Stimulated activated CD4-positive, alpha-beta T cell treated with anti-CD3 and anti-CD28 coated beads, Interleukin-4, amount 100 ng/mL, for 4 hours (primary cell): ENCODE results near the gene TFDP1.
"Not testable (repeated sequence)": the region's sequence is repeated elsewhere in the genome, so short reads cannot be mapped to it uniquely, and the experiment has no call there.

Source experiments
- DNase-seq, 2 experiments: peaks; one replicate each; pipeline ENCODE4 v3.0.0-alpha.2; 2020

The TFDP1 gene

DNA sequence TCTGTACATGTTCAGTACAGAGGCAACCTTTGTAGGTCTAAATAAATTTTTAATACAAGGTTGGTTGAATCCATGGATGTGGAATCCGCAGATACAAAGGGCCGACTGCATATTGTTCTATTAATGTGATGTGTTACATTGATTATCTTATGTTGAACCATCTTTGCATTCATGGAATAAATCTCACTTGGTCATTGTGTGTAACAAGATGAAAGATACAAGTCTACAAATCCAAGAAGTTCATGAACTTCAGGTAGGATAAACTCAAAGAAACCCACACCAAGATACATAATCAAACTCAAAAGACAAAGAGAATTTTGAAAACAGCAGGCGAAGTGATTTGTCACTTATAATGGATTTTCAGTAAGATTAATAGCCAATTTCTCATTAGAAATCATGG lies 8.0 kb upstream of the TFDP1 start:
- DNase-seq: no peak

DNA sequence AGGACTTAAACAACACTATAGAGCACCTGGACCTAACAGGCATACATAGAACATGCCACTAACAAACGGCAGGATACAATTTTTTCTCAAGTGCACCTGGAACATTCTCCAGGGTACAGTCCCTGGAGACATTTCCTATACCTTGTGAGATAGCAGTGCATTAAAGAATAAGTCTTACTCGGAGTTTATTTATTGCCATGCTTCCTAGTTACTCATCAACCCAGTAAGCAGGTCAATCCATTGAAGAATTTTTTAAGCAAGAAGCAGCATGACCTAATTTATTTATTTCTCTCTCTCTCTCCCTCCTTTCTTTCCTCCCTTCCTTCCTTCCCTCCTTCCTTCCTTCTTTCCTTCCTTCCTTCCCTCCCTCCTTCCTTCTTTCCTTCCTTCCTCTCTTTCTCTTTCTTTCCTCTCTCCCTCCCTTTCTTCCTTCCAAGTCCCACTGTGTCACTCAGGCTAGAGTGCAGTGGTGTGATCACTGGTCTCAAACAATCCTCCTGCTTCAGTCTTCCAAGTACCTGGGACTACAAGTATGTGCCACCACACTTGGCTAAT lies 6.6 kb upstream of the TFDP1 start:
- DNase-seq: no peak

DNA sequence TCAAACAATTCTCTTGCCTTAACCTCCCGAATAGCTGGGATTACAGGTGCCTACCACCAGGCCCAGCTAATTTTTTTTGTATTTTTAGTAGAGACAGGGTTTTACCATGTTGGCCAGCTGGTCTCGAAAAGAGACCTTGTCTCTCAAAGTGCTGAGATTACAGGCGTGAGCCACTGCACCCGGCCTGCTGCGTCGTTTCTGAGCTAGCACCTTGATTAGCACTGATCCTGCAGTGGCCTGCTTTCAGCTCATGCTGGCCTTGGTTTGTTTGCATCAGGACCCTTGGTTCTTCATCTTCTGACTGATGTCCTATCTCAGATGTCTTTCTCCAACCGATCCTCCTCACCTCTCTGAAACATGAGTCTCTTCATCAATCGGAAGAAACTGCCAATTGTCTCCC lies 4.9 kb upstream of the TFDP1 start:
- DNase-seq: no peak

DNA sequence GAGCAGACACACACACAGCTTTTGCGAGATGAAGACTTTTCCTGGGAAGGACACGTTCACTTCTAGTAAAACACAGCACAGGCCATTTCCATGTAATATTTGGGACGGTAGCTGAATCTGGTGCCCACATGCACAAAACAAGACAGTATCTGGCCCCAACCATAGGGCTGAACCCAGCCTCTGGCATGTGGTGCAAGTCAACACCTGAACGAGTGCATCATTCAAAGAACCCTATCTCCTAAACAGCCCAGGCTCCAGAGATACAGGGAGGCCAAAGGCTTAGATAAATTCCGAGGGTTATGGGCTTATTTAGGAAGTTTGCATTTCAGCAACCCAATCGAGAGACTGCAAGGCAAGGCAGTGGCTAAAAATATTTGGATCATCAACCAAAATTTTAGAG lies 2.7 kb upstream of the TFDP1 start:
- no peak for DNase-seq

DNA sequence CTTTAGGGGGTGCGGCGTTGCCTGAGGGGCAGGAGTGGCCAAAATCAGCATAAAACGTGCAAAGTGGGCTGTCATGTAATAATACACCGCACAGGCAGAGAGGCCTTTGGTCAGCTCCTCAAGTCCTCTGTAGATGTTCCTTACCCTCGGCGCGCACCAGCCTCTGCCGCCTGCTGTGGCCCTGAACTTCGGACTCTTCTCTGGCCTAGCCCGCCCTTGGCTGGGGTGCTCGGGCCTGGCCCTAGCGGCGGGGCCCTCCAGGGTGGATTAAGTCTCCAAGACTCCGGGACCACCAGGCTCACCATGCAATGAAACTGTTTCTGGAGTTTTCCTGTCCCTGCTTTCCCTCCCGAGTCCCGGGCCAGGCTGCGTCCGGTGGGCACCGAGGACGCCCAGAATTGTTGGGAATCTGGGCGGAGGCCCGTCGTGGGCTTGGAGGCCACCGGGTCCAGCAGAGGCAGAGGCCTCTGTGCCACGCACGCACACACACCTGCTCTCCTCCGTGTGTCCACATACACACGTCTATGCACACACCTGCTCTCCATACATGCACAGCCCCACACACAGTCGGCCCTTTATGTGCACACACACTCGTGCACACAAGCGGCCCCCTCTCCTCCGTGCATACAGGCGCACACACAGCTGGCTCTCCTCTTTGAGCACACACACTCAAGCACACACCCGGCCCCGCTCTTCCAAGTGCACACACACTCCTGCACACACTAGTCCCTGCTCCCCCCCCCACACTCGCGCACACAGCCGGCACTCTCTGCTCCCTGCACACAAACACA lies 1.5 kb upstream of the TFDP1 start:
- DNase-seq: no peak

DNA sequence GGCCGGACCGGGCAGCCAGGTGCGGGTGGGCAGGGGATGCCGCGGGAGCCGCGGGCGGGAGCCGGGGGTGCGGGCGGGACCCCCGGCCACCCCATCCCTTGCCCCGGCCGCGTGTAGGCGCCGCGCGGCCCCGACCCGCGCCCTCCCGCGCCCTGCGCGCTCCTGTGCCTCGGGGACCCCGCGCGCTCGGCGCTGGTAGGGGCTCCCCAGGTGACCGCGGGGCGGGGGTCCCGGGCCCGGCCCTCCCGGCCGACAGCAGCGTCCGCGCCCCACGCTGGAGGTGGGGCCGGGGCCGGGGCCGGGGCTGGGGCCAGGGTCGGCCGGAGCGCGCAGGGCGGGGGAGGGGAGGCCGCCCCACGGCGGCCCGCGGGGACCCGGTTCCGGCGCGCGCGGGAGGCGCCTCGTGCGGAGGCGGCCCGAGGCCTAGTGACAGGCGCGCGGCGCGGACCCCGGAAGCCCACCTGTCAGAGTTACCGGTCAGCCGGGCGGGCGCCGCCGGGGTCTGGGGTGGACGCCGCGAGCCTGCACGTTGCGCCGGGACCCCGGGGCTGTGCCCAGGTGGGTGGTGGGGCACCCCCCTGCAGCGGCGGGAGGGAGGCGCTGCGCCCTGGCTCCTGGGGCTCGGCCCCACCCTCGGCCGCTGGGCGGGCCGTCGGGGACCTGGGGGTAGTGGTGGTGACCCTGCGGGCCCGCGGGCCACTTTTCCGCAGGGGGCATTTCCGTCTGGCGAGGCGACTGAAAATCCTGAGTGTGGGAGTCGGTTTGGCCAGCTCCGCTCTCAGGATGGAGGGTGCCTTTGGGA lies 518 bp downstream of the TFDP1 start:
- peak in 1 of 2 experiments; percentile 42 for DNase-seq

DNA sequence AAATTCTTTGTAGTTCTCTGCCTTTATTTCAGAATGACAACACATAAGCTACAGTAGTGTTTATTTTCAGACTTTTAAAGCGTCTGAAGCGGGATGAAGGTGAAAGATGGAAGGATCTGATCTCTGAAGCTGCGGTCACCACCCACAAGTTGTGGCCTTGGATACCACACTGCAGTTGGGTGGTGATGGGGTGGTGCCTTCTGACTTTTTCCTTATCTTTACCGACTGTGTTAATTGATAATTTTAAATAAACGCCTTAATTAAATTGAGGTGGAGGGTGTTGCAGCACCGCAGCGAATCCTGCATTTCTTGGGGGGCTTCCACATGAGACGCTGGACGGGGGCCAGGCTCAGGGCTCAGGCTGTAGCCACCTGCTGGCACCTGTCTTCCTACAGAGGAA lies 1.3 kb downstream of the TFDP1 start:
- no peak for DNase-seq

DNA sequence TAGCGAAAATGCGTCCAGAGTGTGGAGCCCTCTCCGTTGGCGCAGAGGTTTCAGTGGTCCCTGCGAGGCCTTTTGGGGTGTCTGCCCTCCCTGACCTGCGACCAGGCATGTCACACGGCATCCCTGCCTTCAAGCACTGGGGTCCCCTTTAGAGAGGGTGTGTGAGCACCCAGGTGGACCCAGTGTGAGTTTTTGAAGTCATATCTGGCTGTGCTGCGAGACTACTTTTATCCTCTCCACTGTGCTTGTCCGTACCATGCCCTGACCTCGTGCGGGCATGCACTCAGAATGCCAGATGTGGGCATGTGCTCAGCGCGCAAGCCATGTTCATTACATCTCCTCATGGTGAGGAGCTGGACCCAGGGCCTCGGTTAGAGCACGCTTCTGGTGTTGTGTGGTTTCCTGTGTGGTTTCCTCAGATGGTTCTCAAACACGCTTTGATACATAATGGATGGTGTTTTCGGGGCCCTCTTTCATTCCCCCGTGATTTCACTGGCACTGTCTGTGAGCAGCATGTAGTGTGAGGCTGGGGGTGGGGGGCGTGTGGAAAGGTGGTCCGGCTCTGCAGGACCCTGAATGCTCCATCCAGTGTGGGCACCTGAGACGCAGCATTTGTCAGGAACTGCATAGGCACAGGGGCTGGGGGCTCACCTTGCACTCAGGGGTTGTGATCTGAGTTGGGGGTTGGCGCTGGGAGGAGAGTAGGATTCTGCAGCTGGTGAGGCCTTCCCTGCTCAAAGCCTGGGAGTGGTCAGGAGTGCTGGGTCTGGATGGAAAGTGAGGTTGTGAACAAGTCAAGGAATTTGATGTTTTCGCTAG lies 2.3 kb downstream of the TFDP1 start:
- no peak for DNase-seq

DNA sequence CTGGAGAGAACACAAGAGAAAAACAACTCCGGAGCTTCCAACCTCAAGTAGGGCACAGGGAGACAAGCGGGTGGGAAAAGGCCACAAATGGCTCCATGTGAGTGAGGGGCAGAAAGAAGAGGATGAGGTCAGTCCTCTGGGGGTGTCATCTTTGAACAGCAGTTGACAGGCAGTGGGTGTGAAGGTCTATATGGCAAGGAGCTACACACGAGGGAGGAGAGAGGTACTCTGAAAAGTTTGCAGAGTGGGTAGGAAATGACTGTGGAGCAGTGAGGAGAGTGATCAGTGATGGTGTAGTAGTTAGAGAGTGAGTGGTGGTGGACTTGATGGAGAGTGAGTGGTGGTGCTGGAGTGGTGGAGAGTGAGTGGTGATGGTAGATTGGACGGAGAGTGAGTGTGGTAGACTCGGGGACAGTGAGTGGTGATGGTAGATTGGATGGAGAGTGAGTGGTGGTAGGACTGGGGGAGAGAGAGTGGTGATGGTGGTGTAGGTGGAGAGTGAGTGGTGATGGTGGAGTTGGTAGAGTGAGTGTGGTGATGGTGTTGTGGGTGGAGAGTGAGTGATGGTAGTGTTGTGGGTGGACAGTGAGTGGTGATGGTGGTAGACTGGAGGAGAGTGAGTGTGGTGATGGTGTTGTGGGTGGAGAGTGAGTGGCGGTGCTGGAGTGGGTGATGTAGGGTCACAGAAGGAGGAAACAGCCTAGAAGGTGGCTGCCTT lies 4.0 kb downstream of the TFDP1 start:
- DNase-seq: no peak

DNA sequence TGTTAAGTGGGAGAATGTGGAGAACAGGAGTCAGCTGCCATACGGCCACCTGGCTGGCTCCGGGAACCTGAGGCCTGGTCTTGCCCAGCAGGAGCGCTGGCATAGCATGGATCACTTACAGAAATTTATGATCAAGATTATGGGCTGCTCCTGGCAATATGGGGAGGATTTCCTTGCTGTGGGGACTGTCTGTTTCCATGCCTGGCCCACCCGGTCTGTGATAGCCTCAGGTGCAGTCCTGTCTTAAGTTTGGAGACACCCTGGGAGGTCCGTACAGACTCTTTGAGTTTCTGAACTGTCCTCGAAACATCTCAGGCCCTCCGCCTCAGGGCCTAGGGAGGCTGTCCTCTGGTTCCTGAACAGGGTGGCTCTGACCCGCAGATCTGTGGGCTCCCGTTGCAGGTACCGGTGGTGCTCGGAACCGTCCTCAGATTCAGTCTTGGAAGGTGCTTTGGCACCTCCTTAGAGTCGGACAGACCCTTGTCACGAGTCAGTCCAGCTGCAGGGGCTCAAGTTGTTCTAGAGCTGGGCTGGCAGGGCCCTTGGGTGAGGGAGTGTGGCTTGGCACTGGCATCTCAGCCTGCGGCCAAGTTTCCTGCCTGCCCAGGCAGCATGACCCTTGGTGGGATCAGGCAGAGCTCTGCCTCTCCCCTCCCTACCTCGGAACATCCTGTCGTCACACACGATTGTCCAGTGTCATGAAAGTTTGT lies 4.9 kb downstream of the TFDP1 start:
- no peak for DNase-seq

DNA sequence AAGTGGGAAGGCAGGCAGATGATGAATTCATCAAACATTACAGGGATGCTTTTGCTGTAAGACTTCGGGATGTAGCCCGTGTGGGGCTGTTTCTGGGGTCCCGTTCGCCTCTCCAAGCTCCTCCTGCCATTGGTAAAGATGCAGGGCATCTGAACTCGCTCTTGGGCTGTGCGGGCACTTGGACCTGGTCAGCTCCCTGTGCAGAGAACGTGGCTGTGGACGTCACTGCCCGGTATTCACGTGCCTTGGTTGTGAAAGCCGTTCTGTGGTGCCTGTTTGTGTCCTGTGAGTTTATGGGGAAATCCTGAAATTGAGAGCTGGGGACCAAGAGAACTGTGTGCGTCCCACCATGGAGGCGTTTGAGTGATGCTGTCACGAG lies 5.4 kb downstream of the TFDP1 start:
- no peak for DNase-seq

DNA sequence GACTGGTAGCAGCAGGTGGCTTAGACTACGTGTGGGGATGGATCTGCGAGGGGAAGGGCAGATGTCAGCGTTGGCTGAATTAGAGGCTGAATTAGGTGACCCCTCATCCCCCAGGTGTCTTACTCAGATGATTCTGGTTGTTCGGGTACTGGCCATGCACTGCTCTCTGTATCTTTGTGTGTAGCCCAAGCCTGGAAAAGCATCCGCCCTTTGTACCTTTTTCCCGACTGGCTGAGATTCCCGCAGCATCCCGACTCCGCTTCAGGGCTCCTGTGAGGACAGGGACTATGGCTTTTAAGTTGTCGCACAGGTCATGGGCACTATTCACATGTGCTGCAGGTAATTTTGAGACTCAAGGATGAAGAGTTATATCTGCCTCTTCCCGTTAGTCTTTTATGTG lies 7.2 kb downstream of the TFDP1 start:
- DNase-seq: no peak

DNA sequence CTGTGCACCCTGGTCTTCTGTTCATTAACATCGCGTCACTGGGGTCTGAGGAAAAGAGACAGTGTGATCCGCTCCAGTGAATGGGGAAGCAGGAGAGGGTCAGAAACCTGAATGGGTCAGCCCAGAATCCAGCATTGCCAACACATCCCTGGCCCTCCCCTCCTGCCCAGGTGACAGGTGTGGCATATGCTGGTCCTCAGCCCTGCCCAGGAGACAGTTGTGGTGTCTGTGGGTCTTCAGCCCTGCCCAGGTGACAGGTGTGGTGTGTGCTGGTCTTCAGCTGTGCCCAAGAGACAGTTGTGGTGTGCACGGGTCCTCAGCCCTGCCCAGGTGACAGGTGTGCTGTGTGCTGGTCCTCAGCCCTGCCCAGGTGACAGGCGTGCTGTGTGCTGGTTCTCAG lies 8.0 kb downstream of the TFDP1 start:
- no peak for DNase-seq

DNA sequence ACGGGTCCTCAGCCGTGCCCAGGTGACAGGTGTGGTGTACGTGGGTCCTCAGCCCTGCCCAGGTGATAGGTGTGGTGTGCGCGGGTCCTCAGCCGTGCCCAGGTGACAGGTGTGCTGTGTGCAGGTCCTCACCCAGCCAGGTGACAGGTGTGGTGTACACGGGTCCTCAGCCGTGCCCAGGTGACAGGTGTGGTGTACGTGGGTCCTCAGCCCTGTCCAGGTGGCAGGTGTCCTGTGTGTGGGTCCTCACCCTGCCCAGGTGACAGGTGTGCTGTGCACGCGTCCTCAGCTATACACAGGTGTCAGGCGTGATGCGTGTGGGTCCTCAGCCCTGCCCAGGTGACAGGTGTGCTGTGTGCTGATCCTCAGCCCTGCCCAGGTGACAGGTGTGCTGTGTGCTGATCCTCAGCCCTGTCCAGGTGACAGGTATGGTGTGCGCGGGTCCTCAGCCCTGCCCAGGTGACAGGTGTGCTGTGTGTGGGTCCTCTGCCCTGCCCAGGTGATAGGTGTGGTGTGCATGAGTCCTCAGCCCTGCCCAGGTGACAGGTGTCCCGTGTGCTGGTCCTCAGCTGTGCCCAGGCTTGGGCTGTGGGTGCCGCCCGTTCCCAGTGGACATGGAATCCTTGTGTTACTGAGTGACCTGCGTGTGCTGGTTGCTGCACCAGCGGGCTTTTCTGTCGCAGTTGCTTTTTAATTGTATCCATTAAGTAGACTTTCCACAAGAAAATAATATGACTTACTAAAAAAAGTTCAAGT lies 9.7 kb downstream of the TFDP1 start:
- not testable (repeated sequence) for DNase-seq

DNA sequence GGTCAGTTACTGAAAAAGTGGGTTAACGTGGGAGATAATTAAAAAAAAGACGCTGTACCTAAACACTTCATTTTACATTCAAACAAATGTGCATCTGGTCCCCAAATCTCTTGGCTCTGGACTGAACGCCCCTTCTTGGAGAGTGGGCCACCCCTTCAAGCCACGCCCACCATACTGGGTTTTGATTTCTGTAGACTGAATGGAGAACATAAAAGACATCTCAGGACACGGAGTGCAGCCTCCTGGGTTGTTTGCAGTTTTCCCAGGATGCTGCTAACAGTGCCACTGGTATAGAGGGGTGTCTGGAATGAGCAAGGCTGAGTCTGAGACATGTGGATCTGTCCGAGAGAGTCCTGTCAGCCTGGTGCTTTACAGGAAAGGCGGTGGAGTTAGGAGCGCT lies 10.6 kb downstream of the TFDP1 start:
- no peak for DNase-seq

DNA sequence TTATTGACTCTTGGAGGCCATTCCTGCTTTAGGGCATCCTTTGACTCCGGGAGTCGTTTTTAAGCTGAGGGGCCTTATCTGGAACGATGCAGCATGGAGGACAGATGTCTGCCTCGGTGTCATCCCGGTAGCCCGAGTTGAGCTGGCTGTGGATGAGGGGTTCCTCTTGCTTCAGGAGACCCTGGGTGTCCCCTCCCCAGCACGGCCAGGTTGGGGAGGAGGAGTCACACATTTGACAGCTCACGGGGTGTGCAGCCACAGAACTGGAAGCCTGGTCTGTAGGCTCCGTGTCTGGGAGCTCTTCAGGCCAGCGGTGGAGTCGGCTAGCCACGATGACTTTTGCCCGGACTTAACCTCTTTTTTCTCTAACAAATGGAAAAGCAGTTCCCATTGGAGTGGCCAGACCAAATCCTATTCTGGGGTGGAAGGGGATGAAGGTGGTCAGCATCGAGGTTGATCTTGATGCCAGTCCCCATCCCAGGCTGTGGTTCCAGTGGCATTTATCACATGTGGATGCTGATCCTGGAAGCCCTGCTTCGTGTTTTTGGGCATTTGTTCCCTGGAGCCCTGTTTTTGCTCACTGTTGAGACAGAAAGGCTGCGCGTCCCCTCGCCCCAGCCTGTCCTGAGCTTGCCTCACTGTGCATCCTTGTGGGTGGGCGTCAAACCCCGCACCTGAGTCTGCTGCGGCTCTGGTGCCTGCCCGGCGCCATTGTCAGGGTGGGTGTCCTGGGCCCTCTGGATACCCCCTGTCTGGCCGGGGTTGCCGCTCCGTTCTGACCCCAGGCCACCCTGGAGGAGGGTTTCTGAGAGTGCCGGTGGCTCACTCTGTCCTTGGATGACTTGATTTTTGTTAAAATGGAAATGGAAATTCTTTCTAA lies 12.0 kb downstream of the TFDP1 start:
- no peak for DNase-seq

DNA sequence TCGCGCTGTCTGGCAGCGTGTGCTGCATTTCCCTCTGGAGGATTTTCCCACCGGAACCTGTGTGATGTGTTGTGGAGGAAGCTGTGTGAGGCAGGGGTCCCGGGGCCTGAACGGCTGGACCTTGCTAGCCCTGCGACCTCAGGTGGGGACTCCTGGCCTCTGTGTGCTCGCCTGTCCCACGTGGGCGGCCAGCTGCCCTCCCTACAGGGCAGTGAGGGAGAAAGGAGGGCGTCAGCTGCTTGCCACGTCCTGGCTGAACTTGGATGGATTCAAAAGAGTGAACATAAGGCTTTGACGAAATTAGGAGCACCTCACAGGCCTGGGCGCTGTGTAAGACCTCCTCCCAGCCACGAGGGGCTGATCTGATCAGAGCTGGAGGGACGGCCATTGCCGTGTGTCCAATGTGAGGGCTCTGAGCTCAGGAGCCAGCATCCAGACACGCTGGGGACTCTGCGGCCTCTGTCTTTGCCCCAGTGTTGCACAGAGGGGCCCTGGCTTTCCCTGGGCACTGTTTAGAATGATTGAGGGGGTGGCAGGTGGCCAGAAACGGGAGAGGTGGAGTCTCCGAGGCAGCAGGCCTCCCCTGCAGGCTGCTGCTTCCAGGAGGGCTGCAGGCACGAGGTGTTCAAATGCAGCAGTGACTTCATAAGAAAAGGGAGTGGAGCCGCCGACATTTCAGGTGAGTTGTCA lies 13.0 kb downstream of the TFDP1 start:
- no peak for DNase-seq

DNA sequence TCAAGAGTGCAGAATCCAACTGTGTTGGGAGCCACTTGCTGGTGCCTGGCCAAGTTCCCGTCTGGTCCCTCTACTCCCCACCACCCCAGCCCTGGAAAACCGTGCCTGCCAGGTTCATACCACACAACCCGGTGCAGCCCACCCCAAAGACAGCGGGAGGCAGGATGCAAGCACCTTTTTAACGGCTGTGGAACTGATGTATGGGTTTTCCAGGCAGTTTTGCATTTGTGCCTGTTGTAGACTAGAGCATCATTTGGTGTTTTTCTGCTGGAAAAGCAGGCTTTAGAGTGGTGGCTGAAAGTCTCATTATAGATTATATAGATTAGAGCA lies 13.5 kb downstream of the TFDP1 start:
- DNase-seq: no peak

DNA sequence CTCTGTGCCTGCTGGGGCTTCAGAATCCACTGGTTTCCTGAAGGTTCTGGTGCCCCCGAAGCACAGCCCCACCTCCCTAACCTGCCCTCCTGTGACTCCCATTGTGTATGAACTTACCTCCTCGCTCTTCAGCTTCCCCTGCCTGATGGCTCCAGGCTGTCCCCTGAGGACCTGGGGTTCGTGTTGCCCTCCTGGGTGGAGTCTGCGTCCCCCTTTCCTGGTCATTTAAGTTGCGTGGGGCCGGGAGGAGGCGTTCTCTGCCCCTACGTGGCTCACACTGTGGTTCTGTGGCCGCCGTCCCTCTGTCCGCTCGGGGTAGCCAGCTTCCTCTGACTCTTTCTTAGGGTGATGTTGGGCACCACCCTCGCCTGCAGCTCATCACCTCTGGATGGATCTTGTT lies 13.9 kb downstream of the TFDP1 start:
- no peak for DNase-seq

DNA sequence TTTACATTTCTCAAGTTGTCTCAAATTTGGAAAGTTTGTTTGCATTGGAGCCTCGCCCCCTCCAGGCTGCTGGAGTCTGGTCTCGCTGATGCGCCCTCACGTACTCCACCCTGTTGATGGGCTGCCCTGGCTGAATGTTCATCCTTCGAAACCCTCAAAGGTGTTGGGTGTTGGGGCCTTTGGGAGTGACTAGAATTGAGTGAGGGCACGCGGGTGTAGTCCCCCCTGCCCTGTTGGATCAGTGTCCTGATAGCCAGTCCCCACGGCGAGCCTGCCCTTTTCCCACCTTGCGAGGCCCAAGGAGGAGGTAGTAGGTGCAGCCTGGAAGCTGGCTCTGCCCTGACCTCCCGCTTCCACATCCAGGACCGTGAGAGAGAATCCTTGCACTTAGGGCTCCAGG lies 14.8 kb downstream of the TFDP1 start:
- DNase-seq: no peak
